RWPE1 (cell line): Measurements from ENCODE around the gene NEU4.
"Not testable (repeated sequence)": the region's sequence is repeated elsewhere in the genome, so short reads cannot be mapped to it uniquely, and the experiment has no call there.

Experiments
- CTCF ChIA-PET: fragments of 350-600 bp; sonication (Branson Sonifier 250); formaldehyde crosslinking; extraction: SDS; loops from one replicate; lab custom pipeline; 2021; lab: Yijun Ruan, JAX
- POLR2A ChIA-PET: fragments of 400-600 bp; formaldehyde crosslinking; extraction: SDS; loops from one replicate; lab custom pipeline; 2020; ENCODE audit warnings: antibody characterized with exemption; ENCODE audit not compliant: low non-redundant PET; lab: Yijun Ruan, JAX
- DNase-seq: peaks from one replicate; pipeline ENCODE4 v3.0.0; 2012; ENCODE audit warnings: low spot score
- H3K27ac ChIP-seq: fragments of 450-650 bp; 2 replicates; pipeline ENCODE4 v1.5.1; 2017
- CTCF ChIP-seq: fragments of 450-650 bp; conservative IDR thresholded peaks from 2 replicates; pipeline ENCODE4 v1.5.1; 2017; ENCODE audit warnings: low read depth, mild to moderate bottlenecking

The NEU4 gene

GRCh38 chr2:241775223-241776177 lies 33.5 kb upstream of the NEU4 start:
- TF ChIP-seq CTCF, result no peak
- no peak overlapping the region for H3K27ac ChIP-seq
- ChIA-PET POLR2A (interaction anchor here (0.5 to 0.8 kb wide), 2 partner anchors 20 to 126 kb away, joined by 3 read pairs; no protein-coding TSS in a partner anchor), CTCF (interaction anchor here (1.1 kb wide), 1 partner anchor 68 kb away, joined by 5 read pairs; no protein-coding TSS in a partner anchor)
- DNase-seq, result no peak

- ChIA-PET CTCF (interaction anchor here (0.7 kb wide), 1 partner anchor 43 kb away, joined by 6 read pairs; no protein-coding TSS in a partner anchor), POLR2A (no interaction called here)
- TF ChIP-seq CTCF, result no peak
- no peak within 1 kb of the TSS for H3K27ac ChIP-seq
- DNase-seq, result no peak
These were observed 32.4 kb upstream of the NEU4 start, which contains the start of gene GAL3ST2 for GRCh38 chr2:241776336-241777169. TSS of gene GAL3ST2 (plus strand) at chr2:241776822. CDS start at chr2:241776956, 134 bp downstream.

- CTCF ChIA-PET, result interaction anchor here (0.7 kb wide), 1 partner anchor 44 kb away, joined by 6 read pairs; no protein-coding TSS in a partner anchor
- H3K27ac ChIP-seq, result no peak overlapping the region
- POLR2A ChIA-PET, result no interaction called here
- TF ChIP-seq CTCF, result no peak
- DNase-seq, result no peak
These were observed 31.8 kb upstream of the NEU4 start for GRCh38 chr2:241777170-241777685.

GRCh38 chr2:241777686-241778627 lies 31.0 kb upstream of the NEU4 start:
- ChIA-PET POLR2A (no interaction called here), CTCF (interaction anchor here (0.7 kb wide), 1 partner anchor 100 kb away, joined by 5 read pairs; no protein-coding TSS in a partner anchor)
- no peak overlapping the region for H3K27ac ChIP-seq
- no peak for TF ChIP-seq CTCF
- no peak for DNase-seq

- CTCF ChIA-PET, result interaction anchor here (0.5 kb wide), 1 partner anchor 787 kb away, joined by 3 read pairs; no protein-coding TSS in a partner anchor
- no peak overlapping the region for H3K27ac ChIP-seq
- POLR2A ChIA-PET, result no interaction called here
- no peak for DNase-seq
- TF ChIP-seq CTCF, result no peak
These were observed 27.9 kb upstream of the NEU4 start for GRCh38 chr2:241780939-241781569.

GRCh38 chr2:241782053-241782452 lies 26.9 kb upstream of the NEU4 start:
- CTCF ChIA-PET, H3K27ac ChIP-seq, DNase-seq, POLR2A ChIA-PET: not testable (repeated sequence)
